Glomerular visceral epithelial cell (primary cell): ENCODE results near the gene HIVEP1.
"Not testable (repeated sequence)": the region's sequence is repeated elsewhere in the genome, so short reads cannot be mapped to it uniquely, and the experiment has no call there.

ENCODE experiments used
- DNase-seq: peaks from one replicate; pipeline ENCODE4 v3.0.0-alpha.2; 2016; ENCODE audit errors: extremely low spot score

HIVEP1 gene

DNA sequence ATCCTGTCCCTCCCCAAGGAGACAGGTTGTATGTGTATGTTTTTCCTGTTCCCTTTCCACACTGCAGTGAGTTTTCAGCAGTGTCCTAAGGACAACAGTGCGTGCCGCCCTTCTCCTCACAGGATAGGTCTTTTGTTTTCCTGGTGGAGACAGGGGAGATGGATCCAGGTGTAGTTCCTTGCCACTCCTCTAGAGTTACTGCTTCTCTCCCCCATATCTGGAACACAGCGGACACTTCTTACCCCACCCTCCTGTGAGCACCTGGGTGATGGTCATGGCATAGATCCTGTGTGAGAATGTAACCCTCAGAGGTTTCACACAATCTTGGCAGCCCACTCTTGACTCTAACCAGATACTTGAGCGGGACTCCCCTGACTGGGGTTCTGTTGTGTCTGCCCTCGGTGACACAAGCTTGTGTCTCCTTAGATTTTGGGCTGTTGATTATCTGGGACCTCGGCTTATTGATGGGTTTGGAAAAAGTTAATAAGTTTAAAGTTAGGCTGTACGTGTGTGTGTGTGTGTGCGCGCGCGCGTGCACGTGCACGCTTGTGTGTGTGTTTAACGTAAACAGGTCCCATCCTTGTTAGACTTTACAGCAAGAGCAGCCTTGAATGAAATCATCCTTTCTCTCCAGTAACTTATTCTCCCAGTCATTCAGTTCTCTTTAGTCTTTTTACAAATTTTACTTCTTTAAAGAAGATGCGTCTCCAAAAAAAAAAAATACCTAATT is 146.7 kb downstream of the HIVEP1 start:
- no peak for DNase-seq

DNA sequence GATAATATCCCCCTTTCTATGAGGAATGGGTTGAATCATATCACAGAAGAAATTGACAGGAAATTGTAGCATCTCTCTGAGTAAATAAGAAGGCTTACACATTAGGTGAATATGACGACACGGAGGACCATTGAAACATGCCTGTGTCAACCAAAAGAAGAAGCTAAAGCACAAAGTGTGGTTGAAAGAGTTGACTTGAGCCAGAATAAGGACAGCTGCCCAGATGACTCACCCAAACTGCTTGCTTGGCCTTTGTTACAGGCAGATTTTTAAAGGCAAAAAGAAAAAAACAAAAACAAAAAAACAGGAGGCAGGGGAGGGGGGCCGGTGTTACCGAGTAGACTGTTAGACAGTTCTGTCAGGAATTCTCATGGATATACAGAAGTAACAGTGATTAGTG is 148.2 kb downstream of the HIVEP1 start:
- peak; percentile 24 for DNase-seq

DNA sequence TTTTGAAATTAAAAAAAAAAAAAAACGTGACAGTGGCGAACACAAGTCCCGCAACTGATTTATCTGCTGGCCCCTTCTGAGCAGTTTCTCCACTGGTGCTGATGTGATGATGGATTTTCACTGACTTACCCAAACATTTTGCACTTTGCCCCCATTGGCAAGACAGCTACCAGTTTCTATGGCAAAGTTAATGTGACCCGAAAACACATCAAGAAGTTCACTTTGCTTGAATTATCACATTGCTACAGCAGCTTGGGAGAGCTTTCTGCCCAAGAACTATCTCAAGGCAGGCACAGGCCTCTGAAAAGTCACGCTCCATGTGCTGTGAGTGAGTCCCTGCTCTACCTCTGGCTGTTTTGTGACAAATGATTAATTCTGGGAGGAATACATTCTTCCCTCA is 150.1 kb downstream of the HIVEP1 start:
- no peak for DNase-seq

DNA sequence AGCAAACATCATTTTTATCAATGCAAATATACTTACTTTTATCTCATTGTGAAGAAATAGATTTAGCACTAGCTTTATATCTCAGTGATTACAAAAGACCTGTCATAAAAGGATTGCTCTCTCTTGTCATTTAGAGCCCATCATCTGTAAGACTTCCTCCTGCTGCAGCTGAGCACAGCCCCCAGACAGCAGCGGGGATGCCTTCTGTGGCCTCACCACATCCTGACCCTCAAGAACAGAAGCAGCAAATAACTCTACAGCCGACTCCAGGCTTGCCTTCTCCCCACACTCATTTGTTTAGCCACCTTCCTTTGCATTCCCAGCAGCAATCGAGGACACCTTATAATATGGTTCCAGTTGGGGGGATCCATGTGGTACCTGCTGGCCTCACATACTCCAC is 151.0 kb downstream of the HIVEP1 start:
- no peak for DNase-seq

DNA sequence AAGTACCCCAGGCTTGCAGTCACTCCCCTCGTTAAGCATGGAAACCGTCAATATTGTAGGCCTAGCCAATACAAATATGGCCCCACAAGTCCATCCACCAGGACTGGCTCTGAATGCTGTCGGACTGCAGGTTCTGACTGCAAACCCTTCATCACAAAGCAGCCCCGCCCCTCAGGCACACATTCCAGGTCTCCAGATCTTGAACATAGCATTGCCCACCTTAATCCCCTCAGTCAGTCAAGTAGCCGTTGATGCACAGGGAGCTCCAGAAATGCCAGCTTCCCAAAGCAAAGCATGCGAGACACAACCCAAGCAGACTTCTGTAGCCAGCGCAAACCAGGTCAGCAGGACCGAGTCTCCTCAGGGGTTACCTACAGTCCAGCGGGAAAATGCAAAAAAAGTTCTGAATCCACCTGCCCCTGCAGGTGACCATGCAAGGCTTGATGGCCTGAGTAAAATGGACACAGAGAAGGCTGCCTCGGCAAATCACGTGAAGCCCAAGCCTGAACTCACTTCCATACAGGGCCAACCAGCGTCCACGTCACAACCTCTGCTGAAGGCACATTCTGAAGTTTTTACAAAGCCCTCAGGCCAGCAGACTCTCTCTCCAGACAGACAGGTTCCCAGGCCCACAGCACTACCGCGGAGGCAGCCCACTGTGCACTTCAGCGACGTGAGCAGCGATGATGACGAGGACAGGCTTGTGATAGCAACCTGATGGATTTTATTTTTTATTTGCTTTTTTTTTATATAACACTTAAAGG is 151.8 kb downstream of the HIVEP1 start:
- no peak for DNase-seq

DNA sequence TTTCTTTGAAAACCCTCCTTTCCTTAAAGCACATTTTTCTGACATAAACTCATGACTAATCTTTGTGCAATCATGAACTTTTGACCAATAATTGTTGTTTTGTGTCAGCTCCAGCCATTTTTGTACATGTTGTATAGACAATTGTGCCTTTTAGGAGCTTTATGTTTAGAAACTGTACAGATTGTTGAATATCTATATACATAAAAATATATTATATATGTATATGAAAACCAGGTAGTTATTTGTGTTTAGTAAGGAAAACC is 152.3 kb downstream of the HIVEP1 start:
- DNase-seq: no peak

DNA sequence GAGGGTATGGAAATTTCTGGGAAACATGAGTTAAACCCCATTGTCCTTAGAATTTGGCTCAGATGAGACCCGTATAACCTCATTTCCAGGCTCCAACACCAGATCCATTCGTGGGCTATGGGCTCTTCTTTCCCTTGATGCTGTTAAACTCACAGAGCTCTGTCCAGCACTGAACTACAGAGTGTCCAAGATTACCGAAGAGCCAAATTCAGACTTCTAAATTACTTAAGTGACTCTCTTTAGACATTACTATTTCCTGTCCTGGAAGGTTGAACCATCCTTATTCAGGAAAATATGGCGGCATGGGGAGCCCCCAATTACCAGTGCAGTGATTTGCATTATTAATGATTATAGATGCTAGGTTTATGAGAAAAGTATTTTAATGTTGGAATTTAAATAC is 153.2 kb downstream of the HIVEP1 start:
- DNase-seq: no peak

DNA sequence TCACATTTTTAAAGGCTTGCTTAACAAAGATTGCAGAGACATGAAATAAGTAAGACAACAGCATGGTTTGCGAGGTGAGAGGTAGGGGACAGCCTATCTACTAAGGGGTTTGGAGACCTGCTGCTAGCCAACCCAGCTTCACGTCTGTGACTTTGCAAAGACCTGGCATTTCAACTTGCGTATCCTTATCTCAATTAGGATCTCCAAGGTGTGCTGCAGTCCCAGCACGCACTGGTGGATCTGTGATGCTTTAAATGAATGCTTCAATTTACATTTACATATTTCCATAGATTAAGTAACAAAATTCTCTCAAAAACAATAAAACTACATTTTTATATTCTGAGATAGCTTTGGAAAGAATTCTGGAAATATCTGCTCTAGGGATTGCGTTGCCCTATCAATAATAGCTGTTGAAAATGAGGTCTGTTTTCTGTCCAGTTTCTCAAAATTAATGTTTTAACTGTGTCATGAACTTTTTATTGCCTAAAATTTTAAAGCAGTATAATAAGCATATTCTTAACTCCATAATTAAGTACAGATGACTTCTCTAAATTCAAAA is 153.7 kb downstream of the HIVEP1 start:
- no peak for DNase-seq

DNA sequence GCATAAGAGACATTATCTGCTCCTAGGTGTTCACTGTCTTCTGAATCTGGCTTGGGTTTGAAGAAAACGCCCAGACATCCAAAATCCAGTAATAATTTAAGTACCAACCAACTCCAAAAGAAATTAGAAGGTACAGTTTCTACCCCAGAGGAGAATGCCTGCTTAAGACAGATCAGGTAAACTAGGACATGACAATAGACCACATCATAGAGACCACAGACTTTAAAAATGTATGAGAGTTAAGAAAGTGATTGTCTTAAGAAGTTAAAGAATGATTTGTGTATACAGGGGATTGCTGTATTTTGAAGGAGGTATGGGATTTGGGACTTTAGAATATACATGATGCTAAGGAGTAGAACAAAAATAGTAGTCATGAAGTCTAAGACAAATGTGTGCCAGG is 157.3 kb downstream of the HIVEP1 start:
- DNase-seq: no peak

DNA sequence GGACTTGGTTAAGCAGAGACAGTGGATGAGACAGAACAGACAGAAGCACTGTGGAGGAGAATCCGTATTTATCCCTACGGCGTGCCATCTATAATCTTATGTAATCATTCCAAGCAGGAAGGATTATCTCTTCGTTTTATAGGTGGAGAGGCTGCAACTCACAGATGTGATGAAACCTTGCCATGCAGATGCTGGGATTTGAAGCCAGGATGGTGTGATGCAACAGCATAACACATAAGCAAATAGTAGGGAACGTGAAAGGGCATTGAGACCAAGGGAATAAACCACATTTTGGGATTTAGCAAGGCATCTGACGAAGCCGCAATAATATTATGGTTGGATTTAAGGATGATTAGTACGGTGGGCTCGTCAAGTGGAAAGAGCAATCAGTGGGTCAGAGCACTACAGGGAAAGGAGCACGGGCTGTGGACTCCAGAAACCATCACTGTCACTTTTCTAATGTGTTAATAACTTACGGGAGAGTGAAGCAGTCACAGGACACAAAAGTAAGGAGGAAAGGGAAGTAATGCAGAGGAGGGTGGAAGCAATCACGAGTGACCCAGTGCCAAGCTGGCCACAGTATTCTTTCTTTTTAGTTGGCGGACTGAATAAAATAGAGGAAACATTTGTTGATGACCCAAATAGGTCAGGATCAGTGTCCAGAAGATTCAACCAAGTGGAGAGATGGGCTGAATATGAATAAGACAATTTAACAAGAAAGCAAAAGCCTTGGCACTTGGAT is 158.4 kb downstream of the HIVEP1 start:
- DNase-seq: no peak

DNA sequence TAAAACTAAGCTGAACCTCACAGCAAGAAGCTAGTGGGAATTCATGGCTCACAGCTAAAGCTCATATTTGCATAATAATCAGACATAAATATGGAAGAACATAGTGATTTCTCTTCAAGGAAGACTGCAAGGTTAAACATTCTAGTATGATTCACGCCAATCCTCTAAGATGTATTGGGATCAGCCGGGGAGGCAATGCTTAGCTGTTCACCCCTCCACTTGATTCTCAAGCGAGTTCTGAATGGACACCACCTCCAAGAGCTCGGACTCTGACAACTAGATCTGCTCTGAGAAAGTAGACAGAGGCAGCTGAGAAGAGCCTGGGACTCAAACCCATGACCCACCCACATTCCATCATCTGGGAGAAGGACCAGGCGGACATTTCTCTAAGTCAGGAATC is 159.6 kb downstream of the HIVEP1 start:
- no peak for DNase-seq

DNA sequence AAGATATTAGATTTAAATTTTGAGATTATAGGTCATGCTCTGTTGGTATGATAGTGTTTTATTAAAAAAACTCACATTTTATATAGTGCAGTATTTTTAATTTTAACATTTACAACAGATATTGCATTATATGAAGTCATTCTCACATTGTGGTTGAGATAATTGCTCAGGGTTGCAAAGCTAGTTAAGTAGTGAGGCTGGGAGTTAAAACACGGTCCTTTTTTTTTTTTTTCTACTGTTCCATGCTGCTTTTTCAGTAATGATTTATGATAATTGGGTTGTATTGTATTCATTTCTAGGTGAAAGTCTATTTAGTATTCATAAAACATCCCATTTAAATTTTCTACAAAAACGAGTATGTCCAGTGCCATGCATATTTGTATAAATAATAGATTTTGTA is 160.5 kb downstream of the HIVEP1 start:
- no peak for DNase-seq

DNA sequence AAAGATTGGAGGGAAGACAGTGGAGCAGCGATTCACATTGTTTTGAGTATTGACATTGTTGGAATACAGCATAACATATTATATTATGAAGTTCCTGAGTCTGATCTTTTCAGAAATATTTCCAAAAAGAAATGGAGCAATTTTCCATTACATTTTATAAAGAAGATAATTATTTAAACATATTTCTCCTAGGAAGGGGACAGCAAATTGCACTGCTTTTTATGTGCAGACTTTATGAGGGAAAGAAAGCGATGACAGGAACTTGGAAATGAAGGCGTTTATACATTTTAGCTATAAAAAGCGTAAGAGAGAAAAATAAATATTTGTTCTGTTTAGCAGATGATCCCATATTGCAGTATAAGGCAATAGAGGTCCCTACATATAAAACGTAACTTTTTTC is 161.1 kb downstream of the HIVEP1 start:
- DNase-seq: no peak

DNA sequence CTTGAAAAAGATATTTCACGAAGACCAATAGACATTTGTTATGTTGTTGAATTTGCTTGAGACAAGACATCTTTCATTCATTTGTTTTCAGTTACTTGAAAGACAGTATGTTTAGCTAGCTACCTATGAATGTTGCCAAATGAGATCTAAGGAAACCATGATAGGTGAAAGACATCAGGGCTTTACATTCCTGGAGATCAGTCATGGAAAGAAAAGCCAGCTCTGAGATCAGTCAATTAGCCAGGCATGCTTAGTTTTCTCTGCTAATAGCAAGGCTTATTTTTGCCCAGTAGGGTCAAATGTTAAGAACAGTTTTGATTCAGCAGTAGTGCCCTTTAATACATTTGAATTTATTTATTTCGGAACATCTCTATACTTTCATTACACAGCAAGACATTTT is 161.5 kb downstream of the HIVEP1 start:
- DNase-seq: peak; percentile 46

DNA sequence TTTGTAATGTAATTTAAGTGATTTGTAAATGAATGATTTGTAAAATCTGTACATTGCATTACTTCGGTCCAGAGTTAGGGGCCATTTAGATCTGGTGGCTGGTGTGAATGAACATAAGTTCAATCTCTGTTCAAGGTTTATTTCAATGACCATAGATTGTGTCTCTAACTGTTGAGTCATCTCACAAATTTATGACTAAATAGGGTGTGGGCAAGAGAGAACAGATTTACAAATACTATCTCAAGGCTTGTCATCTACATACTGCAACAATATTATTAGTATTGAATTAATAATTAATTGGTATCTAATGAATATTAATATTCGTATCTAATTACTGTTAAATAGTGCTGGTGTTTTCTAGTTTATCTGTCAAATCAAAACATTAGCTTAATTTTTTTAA is 162.8 kb downstream of the HIVEP1 start:
- no peak for DNase-seq

DNA sequence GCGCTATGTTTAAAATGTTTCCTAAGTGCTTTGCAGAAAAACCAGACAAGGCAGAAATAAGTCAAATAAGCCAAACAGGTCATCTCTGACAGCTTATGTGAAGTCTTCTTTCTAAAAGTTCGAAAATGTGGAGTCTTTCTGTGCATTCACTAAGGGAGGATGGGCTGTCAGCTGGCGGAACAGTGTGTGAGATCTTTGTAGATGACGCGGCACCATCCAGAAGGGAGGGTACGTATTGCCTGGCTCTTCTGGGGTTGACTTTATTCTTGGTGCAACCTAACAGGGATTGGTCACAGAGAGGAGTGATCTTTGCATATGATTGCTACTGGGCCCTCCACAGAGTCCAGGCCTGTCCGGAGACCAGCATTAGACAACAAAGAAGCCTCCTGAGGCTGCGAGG is 163.5 kb downstream of the HIVEP1 start:
- no peak for DNase-seq

DNA sequence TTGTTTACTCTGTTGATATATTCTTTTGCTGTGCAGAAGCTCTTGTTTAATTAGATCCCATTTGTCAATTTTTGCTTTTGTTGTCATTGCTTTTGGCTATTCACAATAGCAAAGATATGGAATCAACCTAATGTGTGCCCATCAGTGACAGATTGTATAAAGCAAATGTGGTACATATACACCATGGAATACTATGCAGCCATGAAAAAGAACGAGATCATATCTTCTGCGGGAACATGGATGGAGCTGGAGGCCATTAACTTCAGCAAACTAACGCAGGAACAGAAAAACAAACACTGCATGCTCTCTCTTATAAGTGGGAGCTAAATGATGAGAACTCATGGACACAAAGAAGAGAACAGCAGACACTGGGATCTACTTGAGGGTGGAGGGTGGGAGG is 164.7 kb downstream of the HIVEP1 start:
- DNase-seq: not testable (repeated sequence)

DNA sequence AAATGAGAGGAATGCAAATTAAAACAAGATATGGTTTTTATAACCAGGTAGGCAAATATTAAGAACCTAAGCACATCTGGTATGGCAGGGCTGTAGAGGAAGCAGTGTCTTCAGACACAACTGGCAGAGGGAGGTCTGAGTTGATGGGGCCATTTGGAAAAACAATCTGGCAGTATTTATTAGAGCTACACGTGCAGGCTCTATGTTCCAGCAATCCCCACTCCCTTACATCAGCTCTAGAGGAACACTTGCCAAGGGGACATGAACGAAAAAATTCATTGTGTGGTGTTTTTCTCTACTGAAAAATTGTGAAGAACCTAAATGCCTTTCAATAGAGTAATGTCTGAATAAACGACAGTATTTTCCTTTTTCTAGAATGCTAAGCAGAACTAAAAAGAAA is 166.4 kb downstream of the HIVEP1 start:
- no peak for DNase-seq

DNA sequence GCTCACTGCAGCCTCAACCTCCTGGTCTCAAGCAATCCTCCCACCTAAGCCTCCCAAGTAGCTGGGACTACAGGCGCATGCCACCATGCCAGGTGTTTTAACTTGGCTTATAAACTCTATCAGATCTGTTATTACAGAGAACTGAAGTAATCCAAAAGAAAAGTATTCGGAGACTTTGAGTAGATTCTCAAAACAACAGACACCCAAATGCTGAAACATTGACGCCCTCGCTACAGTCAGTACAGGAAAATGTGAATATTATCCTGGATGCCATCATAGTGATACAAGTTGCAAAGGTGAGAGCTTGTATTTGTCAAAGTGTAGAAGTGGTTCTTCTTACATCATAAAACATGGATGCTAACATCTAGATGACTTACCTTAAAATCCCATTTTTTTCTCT is 169.4 kb downstream of the HIVEP1 start:
- DNase-seq: no peak

DNA sequence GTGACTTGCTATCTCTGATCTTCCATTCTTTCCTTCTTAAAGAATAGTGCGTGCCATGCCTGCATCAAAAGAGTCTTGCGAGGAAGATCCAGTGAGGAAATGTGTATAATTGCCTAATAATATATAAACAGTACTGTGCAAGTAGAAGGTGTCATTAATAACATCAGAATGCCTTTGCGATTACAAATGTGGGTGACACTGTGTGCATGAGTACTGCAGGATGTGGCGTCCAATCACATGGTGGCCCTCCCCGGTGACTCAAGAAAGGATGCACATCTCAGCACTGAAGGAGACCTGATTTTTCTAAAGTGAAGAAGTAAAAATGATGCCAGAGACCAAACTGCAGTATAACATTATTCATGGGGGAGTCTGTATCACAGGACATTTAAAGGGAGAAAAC is 170.6 kb downstream of the HIVEP1 start:
- DNase-seq: no peak

DNA sequence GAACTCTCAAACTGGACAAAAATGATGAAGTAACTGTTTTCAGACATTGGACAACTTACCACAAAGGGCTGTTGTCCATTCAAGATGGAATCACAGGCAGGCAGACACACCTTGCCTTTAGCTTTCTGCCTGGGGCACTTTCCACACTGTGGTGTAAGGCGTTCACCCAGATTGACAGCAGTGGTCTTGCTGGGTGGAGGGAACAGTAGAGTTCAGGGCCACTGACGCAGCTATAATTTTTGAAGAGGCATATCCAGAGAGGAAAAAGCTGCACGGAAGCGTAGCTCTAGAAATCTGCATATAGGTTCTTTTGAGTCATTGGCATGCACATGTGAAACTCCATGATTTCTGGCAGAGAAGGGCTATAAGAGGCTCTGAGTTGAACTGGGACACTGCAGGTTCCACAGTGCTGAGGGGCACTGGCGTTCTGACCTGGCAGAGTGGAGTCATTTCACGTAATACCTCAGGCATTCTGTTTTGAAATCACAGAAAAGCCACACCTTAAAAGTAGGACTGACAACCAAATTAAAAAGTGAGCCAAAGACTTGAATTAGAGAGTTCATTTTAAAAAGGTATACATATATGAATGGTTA is 173.1 kb downstream of the HIVEP1 start:
- DNase-seq: no peak

DNA sequence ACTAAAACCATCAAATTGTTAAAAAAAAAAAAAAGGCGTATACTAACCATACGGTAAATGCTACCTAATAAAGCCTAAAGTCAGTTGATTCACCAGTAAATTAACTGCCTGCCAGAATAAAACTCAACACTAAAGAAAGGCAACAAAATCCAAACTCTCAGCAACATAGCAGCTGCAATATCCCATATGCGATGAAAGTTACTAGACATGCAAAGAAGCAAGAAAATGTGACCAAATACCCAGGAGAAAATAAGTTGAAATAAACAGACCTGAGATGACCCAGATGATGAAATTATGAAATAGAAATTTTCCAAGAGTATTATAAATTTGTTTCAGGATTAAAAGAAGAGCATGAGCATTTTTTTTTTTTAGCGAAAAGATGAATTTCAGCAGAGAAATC is 174.4 kb downstream of the HIVEP1 start:
- no peak for DNase-seq
